ENCODE measurements around the gene COLGALT1. TPM values are rescaled to one million over a fixed set of nuclear protein-coding genes. Genes with fewer than 3 reads are reported as not detected.
A peak's percentile ranks its signal among the peaks of the same experiment; 100 is the strongest.

COLGALT1 gene
- total and polyA plus RNA-seq, 2 experiments from 2014 or later, result 18.2 to 63.4 TPM

DNA sequence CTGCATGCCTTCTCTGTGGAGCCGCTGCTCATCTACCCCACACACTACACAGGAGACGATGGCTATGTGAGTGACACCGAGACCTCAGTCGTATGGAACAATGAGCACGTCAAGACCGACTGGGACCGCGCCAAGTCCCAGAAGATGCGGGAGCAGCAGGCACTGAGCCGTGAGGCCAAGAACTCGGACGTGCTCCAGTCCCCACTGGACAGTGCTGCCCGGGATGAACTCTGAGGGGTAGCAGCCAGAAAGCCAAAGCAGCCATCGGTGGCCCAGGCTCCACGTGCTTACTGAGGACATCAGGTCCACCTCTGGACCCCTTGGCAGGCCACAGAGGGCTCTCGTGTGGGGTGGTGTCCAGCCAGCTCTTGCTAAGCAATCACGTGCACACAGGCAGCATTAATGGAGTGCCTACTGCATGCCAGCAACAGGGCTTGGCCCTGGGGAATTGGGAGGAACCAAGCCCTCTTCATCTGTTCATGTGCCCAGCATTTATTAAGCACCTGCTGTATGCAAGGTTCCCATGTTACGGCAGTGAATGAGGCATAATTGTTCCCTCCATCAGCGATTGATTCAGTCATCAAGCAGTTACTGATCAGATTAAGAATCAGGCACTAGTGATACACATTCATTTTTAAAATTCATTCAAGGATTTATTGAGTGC lies 25.9 kb downstream of the COLGALT1 start:
- H3K27ac Mint-ChIP-seq, result no peak overlapping the region
- DNase-seq (ENCODE audit: low spot score) (no peak), ATAC-seq (no peak)
- no peaks in the 10 kb centered on the region for H3K36me3 ChIP-seq (ENCODE audit: insufficient read depth)
- H3K79me2 ChIP-seq (replicated peaks; ENCODE audit: insufficient read depth), result no peaks in the 10 kb centered on the region
- H3K4me2 ChIP-seq, result no peak overlapping the region
- no peaks in the 10 kb centered on the region for H3K9me2 ChIP-seq (ENCODE audit: insufficient read depth)
- H3K4me3 Mint-ChIP-seq, result no peak overlapping the region
- peaks cover 11% of the 10 kb centered on the region; the same call in 1 of the 2 replicates for H3F3A ChIP-seq (replicated peaks; ENCODE audit: low read depth)
- H3K9me3 Mint-ChIP-seq, result no peaks in the 10 kb centered on the region
- peaks cover 34% of the 10 kb centered on the region for H3K4me1 Mint-ChIP-seq
- peaks cover 22% of the 10 kb centered on the region for H3K27me3 Mint-ChIP-seq (ENCODE audit: insufficient read depth, low read depth, poor library complexity)
- H3K36me3 Mint-ChIP-seq (ENCODE audit: low read depth), result peaks cover 37% of the 10 kb centered on the region
- no peaks in the 10 kb centered on the region for H3K27me3 ChIP-seq (ENCODE audit: insufficient read depth)
- no peaks in the 10 kb centered on the region for H4K20me1 ChIP-seq (replicated peaks; ENCODE audit: insufficient read depth)
- peaks cover 26% of the 10 kb centered on the region for H3K4me1 ChIP-seq (ENCODE audit: insufficient read depth)
- H2AFZ ChIP-seq, result no peak overlapping the region
- H3K27ac ChIP-seq (ENCODE audit: low read depth), result no peak overlapping the region
- no peak overlapping the region for H3K4me3 ChIP-seq
- TF ChIP-seq, protein P1, sequence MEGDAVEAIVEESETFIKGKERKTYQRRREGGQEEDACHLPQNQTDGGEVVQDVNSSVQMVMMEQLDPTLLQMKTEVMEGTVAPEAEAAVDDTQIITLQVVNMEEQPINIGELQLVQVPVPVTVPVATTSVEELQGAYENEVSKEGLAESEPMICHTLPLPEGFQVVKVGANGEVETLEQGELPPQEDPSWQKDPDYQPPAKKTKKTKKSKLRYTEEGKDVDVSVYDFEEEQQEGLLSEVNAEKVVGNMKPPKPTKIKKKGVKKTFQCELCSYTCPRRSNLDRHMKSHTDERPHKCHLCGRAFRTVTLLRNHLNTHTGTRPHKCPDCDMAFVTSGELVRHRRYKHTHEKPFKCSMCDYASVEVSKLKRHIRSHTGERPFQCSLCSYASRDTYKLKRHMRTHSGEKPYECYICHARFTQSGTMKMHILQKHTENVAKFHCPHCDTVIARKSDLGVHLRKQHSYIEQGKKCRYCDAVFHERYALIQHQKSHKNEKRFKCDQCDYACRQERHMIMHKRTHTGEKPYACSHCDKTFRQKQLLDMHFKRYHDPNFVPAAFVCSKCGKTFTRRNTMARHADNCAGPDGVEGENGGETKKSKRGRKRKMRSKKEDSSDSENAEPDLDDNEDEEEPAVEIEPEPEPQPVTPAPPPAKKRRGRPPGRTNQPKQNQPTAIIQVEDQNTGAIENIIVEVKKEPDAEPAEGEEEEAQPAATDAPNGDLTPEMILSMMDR (conservative IDR thresholded peaks at IDR 0.05; ENCODE audit: low read depth in 2 of 2), result no peak
- TF ChIP-seq CREB1 (CRISPR knock-in tag; IDR thresholded peaks at IDR 0.05; ENCODE audit: low read depth), result no peak
- TF ChIP-seq NANOG (IDR thresholded peaks at IDR 0.05; ENCODE audit: borderline replicate concordance), result no peak
- TF ChIP-seq STAT1 (IDR thresholded peaks at IDR 0.05; ENCODE audit: unreplicated experiment), result no peak
- TF ChIP-seq ZNF331 (CRISPR knock-in tag; IDR thresholded peaks at IDR 0.05; ENCODE audit: low read depth), result no peak
- no peak for TF ChIP-seq ETS1 (IDR thresholded peaks at IDR 0.05)

DNA sequence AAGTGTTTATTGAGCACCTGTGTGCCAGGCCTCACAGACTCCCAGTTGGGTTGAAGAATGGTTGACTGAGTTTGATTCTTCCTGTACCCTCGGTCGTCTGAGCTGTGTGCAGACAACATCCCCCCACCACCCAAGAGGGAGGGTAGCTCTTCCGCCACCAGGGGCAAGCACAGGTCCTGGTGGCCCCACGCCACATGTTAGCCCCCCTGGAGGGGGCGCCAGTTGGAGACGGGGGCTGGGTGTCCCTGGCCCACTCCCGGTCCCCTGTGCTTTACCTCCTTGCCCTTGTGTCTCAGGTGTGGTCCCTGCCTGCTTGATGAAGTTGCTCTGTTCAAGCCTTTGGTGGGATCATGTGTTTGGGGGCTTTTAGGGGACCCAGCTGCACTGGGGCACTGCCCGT lies 27.2 kb downstream of the COLGALT1 start:
- H3K4me2 ChIP-seq, result no peak overlapping the region
- Mint-ChIP-seq H3K4me1 (peaks cover 31% of the 10 kb centered on the region), H3K4me3 (no peak overlapping the region), H3K36me3 (ENCODE audit: low read depth) (peaks cover 34% of the 10 kb centered on the region), H3K27ac (no peak overlapping the region), H3K27me3 (ENCODE audit: insufficient read depth, low read depth, poor library complexity) (peaks cover 16% of the 10 kb centered on the region), H3K9me3 (no peaks in the 10 kb centered on the region)
- no peak overlapping the region for H2AFZ ChIP-seq
- no peak overlapping the region for H3K27ac ChIP-seq (ENCODE audit: low read depth)
- no peak for ATAC-seq
- no peaks in the 10 kb centered on the region for H3K36me3 ChIP-seq (ENCODE audit: insufficient read depth)
- DNase-seq (ENCODE audit: low spot score), result peak; percentile 35
- no peaks in the 10 kb centered on the region for H4K20me1 ChIP-seq (replicated peaks; ENCODE audit: insufficient read depth)
- H3K9me2 ChIP-seq (ENCODE audit: insufficient read depth), result no peaks in the 10 kb centered on the region
- no peak overlapping the region for H3K4me3 ChIP-seq
- TF ChIP-seq, protein P1 (conservative IDR thresholded peaks at IDR 0.05; ENCODE audit: low read depth in 2 of 2), result peak; percentile 21 to 45; a peak in 3 of 4 replicates
- no peak for TF ChIP-seq NANOG (IDR thresholded peaks at IDR 0.05; ENCODE audit: borderline replicate concordance)
- no peak for TF ChIP-seq JUNB (IDR thresholded peaks at IDR 0.05; ENCODE audit: unreplicated experiment)
- no peaks in the 10 kb centered on the region for H3K27me3 ChIP-seq (ENCODE audit: insufficient read depth)
- H3K4me1 ChIP-seq (ENCODE audit: insufficient read depth), result peaks cover 25% of the 10 kb centered on the region
- no peaks in the 10 kb centered on the region for H3K79me2 ChIP-seq (replicated peaks; ENCODE audit: insufficient read depth)
- H3F3A ChIP-seq (replicated peaks; ENCODE audit: low read depth), result peaks cover 11% of the 10 kb centered on the region; the same call in 1 of the 2 replicates
